OCI-LY3 (cell line): Measurements from ENCODE around the gene TMEM63A.
A peak's percentile ranks its signal among the peaks of the same experiment; 100 is the strongest.

Experiments used
- H2AFZ ChIP-seq: fragments of 200-600, 300-600 bp; shearing (Covaris generic); 2 replicates; pipeline ENCODE4 v1.6.0; 2014; ENCODE audit warnings: antibody characterized with exemption, low read depth, low read length
- H3K27ac ChIP-seq: fragments of 200-600, 300-600 bp; sonication (generic); 2 replicates; pipeline ENCODE4 v1.5.1; 2014; ENCODE audit warnings: mild to moderate bottlenecking, low read length, moderate library complexity, mixed read lengths
- H3K27me3 ChIP-seq: fragments of 200-600, 300-600 bp; sonication (generic); 2 replicates; pipeline ENCODE4 v1.6.1; 2014; ENCODE audit warnings: low read depth, low read length, mixed read lengths
- H3K36me3 ChIP-seq: fragments of 200-600, 300-600 bp; sonication (generic); replicated peaks from 2 replicates; pipeline ENCODE3; 2014; ENCODE audit warnings: low read depth, low read length, mixed read lengths
- H3K4me1 ChIP-seq: fragments of 300-600, 200-600 bp; sonication (generic); 2 replicates; pipeline ENCODE4 v1.6.1; 2014; ENCODE audit warnings: low read length, mixed read lengths
- H3K4me2 ChIP-seq: fragments of 200-600, 300-600 bp; sonication (generic); 2 replicates; pipeline ENCODE4 v1.6.1; 2014; ENCODE audit warnings: low read length, mixed read lengths
- H3K4me3 ChIP-seq: fragments of 300-600, 200-600 bp; sonication (generic); 2 replicates; pipeline ENCODE4 v1.5.1; 2014; ENCODE audit warnings: antibody characterized with exemption, mild to moderate bottlenecking, low read length, moderate library complexity
- H3K79me2 ChIP-seq: fragments of 300-600, 200-600 bp; shearing (Covaris generic); 2 replicates; pipeline ENCODE4 v1.6.1; 2014; ENCODE audit warnings: mild to moderate bottlenecking, low read length, mixed read lengths
- H3K9ac ChIP-seq: fragments of 300-600, 200-600 bp; shearing (Covaris generic); 2 replicates; pipeline ENCODE4 v1.6.0; 2014; ENCODE audit warnings: mild to moderate bottlenecking, low read length, moderate library complexity
- H3K9me3 ChIP-seq: fragments of 200-600, 300-600 bp; shearing (Covaris generic); 2 replicates; pipeline ENCODE4 v1.6.1; 2014; ENCODE audit warnings: low read length, mixed read lengths; ENCODE audit not compliant: insufficient read depth
- H4K20me1 ChIP-seq: fragments of 200-600, 300-600 bp; sonication (generic); 2 replicates; pipeline ENCODE4 v1.6.1; 2016; ENCODE audit warnings: low read length, mixed read lengths; ENCODE audit not compliant: insufficient read depth
- CTCF ChIP-seq: fragments of 200-600, 300-600 bp; sonication (generic); IDR thresholded peaks from 2 replicates; pipeline ENCODE4 v1.5.1; 2014; ENCODE audit warnings: antibody characterized with exemption, low read length, low read depth
- EZH2phosphoT487 ChIP-seq: fragments of 200-600 bp; shearing (Covaris generic); IDR thresholded peaks from 2 replicates; pipeline ENCODE4 v1.6.1; 2018; ENCODE audit warnings: antibody characterized with exemption, mixed run types, low read depth

TMEM63A gene

GRCh38 chr1:225845571-225846259 is 36.5 kb downstream of the TMEM63A start:
- TF ChIP-seq EZH2phosphoT487 (no peak), CTCF (peak; percentile 89)
- H3K79me2 ChIP-seq = no peaks in the 10 kb centered on the region
- H3K4me3 ChIP-seq = no peak overlapping the region
- no peaks in the 10 kb centered on the region for H4K20me1 ChIP-seq
- no peak overlapping the region for H2AFZ ChIP-seq
- H3K4me1 ChIP-seq = peaks cover 46% of the 10 kb centered on the region
- H3K27me3 ChIP-seq = no peaks in the 10 kb centered on the region
- H3K9me3 ChIP-seq = no peaks in the 10 kb centered on the region
- peaks cover 26% of the 10 kb centered on the region for H3K36me3 ChIP-seq
- no peak overlapping the region for H3K27ac ChIP-seq
- H3K9ac ChIP-seq = no peak overlapping the region
- no peak overlapping the region for H3K4me2 ChIP-seq

- no peak overlapping the region for H3K4me3 ChIP-seq
- H3K9ac ChIP-seq = no peak overlapping the region
- H3K27me3 ChIP-seq = no peaks in the 10 kb centered on the region
- H3K4me1 ChIP-seq = peaks cover 43% of the 10 kb centered on the region
- H2AFZ ChIP-seq = no peak overlapping the region
- no peak overlapping the region for H3K4me2 ChIP-seq
- H3K36me3 ChIP-seq = peaks cover 21% of the 10 kb centered on the region
- no peaks in the 10 kb centered on the region for H3K9me3 ChIP-seq
- H3K79me2 ChIP-seq = no peaks in the 10 kb centered on the region
- H4K20me1 ChIP-seq = no peaks in the 10 kb centered on the region
- TF ChIP-seq EZH2phosphoT487 = no peak
- TF ChIP-seq CTCF = no peak
- no peak overlapping the region for H3K27ac ChIP-seq
These were observed 37.1 kb downstream of the TMEM63A start for GRCh38 chr1:225845097-225845496.

GRCh38 chr1:225844236-225845061 is 37.7 kb downstream of the TMEM63A start:
- Histone ChIP-seq H3K4me2 (no peak overlapping the region), H3K36me3 (peaks cover 14% of the 10 kb centered on the region), H3K4me1 (peaks cover 36% of the 10 kb centered on the region), H3K27ac (no peak overlapping the region), H3K79me2 (no peaks in the 10 kb centered on the region), H3K9me3 (no peaks in the 10 kb centered on the region), H2AFZ (no peak overlapping the region), H4K20me1 (no peaks in the 10 kb centered on the region), H3K27me3 (no peaks in the 10 kb centered on the region), H3K4me3 (no peak overlapping the region), H3K9ac (no peak overlapping the region)
- TF ChIP-seq EZH2phosphoT487 (no peak), CTCF (no peak)

GRCh38 chr1:225843426-225843795 is 38.8 kb downstream of the TMEM63A start:
- Histone ChIP-seq H3K4me3 (no peak overlapping the region), H3K4me1 (peaks cover 26% of the 10 kb centered on the region), H3K27ac (no peak overlapping the region), H3K36me3 (peaks cover 12% of the 10 kb centered on the region), H2AFZ (no peak overlapping the region), H4K20me1 (no peaks in the 10 kb centered on the region), H3K79me2 (no peaks in the 10 kb centered on the region), H3K9me3 (no peaks in the 10 kb centered on the region), H3K9ac (no peak overlapping the region), H3K4me2 (no peak overlapping the region), H3K27me3 (no peaks in the 10 kb centered on the region)
- TF ChIP-seq EZH2phosphoT487 (no peak), CTCF (no peak)
